Activated T-helper 17 cell treated with anti-CD3 and anti-CD28 coated beads, Interleukin-2, amount 50 U/mL, for 72 hours (primary cell): Measurements from ENCODE around the gene SUPT3H. TPM values are rescaled to one million over a fixed set of nuclear protein-coding genes. Genes with fewer than 3 reads are reported as not detected.
"Not testable (repeated sequence)": the region's sequence is repeated elsewhere in the genome, so short reads cannot be mapped to it uniquely, and the experiment has no call there.

ENCODE experiments used
- ATAC-seq: fragments of 150-1000 bp; cut with Tn5 transposase; replicated peaks from 2 replicates; pipeline ENCODE4 v1.10.0; 2021; ENCODE audit warnings: mild to moderate bottlenecking, moderate library complexity
- H3K27ac Mint-ChIP-seq: one replicate; pipeline ENCODE4 v1.8.0; 2022; ENCODE audit warnings: mixed read lengths
- H3K27me3 Mint-ChIP-seq: one replicate; pipeline ENCODE4 v1.8.0; 2022; ENCODE audit warnings: mixed read lengths
- H3K36me3 Mint-ChIP-seq: one replicate; pipeline ENCODE4 v1.8.0; 2022; ENCODE audit warnings: low read depth, mild to moderate bottlenecking, mixed read lengths
- H3K4me1 Mint-ChIP-seq: one replicate; pipeline ENCODE4 v1.8.0; 2022; ENCODE audit warnings: mixed read lengths
- H3K4me3 Mint-ChIP-seq: one replicate; pipeline ENCODE4 v1.8.0; 2022; ENCODE audit warnings: mild to moderate bottlenecking, mixed read lengths
- H3K9me3 Mint-ChIP-seq: one replicate; pipeline ENCODE4 v1.8.0; 2022; ENCODE audit warnings: mixed read lengths
- total RNA-seq, 2 donors: library from RNA; stranded (reverse); gene quantifications; one replicate each; pipeline ENCODE4 v1.2.3, GENCODE V29; 2022

SUPT3H gene
- total RNA-seq, 2 donors from 2014 or later: 12.1 to 20.0 TPM

DNA sequence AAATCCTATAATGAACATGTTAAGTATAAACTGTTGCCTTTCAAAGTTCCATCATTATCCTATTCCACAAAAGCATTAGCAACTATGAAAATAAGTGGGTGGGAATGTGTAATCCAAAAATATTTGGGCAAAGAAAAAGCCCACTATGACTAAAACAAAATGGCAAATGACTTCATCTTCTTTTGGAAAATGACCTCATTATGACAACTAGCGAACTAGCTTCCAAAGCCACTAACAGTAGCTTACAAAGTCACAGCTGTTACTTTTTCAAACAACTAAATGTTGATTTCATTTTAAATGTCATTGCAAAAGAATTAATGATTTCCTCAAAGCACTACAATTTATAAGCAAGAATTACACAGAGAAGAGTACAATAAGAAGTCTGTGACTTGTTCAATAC is 99.4 kb downstream of the SUPT3H start:
- Mint-ChIP-seq H3K27me3 (no peaks in the 10 kb centered on the region), H3K36me3 (peaks cover 6% of the 10 kb centered on the region), H3K9me3 (peaks cover 4% of the 10 kb centered on the region), H3K4me1 (peaks cover 6% of the 10 kb centered on the region), H3K27ac (no peak overlapping the region), H3K4me3 (no peak overlapping the region)
- ATAC-seq: no peak

GRCh38 chr6:45277741-45278140 is 100.0 kb downstream of the SUPT3H start:
- not testable (repeated sequence) for H3K27ac Mint-ChIP-seq, ATAC-seq, H3K4me1 Mint-ChIP-seq, H3K9me3 Mint-ChIP-seq, H3K27me3 Mint-ChIP-seq, H3K4me3 Mint-ChIP-seq
- H3K36me3 Mint-ChIP-seq: peaks cover 10% of the 10 kb centered on the region

GRCh38 chr6:45275358-45275757 is 102.4 kb downstream of the SUPT3H start:
- no peaks in the 10 kb centered on the region for H3K27me3 Mint-ChIP-seq
- peaks cover 7% of the 10 kb centered on the region for H3K9me3 Mint-ChIP-seq
- ATAC-seq: no peak
- no peak overlapping the region for H3K4me3 Mint-ChIP-seq
- peaks cover 5% of the 10 kb centered on the region for H3K4me1 Mint-ChIP-seq
- no peak overlapping the region for H3K27ac Mint-ChIP-seq
- H3K36me3 Mint-ChIP-seq: peaks cover 10% of the 10 kb centered on the region

DNA sequence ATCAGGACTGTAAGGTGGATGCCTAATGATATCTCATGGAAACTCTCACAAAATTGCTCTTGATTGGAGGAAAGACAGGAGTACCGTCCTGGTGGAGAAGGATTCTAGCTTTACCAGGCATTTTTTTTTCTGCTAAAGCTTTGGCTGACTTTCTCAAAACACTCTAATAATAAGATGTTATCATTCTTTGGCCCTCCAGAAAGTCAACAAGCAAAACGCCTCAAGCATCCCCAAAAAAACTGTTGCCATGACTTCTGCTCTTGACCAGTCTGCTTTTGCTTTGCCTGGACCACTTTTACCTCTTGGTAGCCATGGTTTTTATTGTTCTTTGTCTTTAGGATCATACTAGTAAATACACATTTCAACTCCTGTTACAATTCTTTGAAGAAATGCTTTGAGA is 105.1 kb downstream of the SUPT3H start:
- Mint-ChIP-seq H3K27me3 (no peaks in the 10 kb centered on the region), H3K4me3 (no peak overlapping the region), H3K27ac (no peak overlapping the region), H3K9me3 (peaks cover 4% of the 10 kb centered on the region), H3K4me1 (no peaks in the 10 kb centered on the region), H3K36me3 (peaks cover 10% of the 10 kb centered on the region)
- no peak for ATAC-seq

DNA sequence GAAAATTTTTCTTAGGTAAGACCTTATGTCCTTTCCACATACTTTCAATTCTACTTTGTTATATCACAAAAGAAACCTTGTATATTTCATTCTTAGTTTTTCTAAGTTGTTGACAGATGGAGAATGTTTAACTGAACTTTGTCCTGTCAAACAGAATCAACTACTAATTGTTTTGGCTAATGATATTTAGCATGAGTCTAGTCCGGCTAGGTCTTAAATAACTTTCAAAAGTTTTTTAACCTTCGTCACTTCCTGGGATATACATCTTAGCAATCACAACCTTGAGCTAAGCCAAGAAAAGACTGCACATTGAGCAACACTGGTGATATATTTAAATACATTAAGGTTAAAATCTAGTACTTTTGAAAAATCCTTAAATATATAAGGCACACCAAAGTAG is 112.5 kb downstream of the SUPT3H start:
- ATAC-seq: no peak
- Mint-ChIP-seq H3K9me3 (no peaks in the 10 kb centered on the region), H3K27ac (no peak overlapping the region), H3K4me1 (peaks cover 6% of the 10 kb centered on the region), H3K27me3 (no peaks in the 10 kb centered on the region), H3K36me3 (no peaks in the 10 kb centered on the region), H3K4me3 (no peak overlapping the region)

- peaks cover 6% of the 10 kb centered on the region for H3K4me1 Mint-ChIP-seq
- no peak overlapping the region for H3K4me3 Mint-ChIP-seq
- H3K36me3 Mint-ChIP-seq: no peaks in the 10 kb centered on the region
- ATAC-seq: no peak
- H3K9me3 Mint-ChIP-seq: no peaks in the 10 kb centered on the region
- H3K27me3 Mint-ChIP-seq: no peaks in the 10 kb centered on the region
- H3K27ac Mint-ChIP-seq: no peak overlapping the region
Observed at GRCh38 chr6:45260696-45261095, 117.0 kb downstream of the SUPT3H start.

- Mint-ChIP-seq H3K9me3 (no peaks in the 10 kb centered on the region), H3K4me3 (no peak overlapping the region)
- no peak for ATAC-seq
Observed at GRCh38 chr6:45256697-45257695, 120.7 kb downstream of the SUPT3H start.

GRCh38 chr6:45255434-45255833 is 122.3 kb downstream of the SUPT3H start:
- Mint-ChIP-seq H3K9me3 (no peaks in the 10 kb centered on the region), H3K27ac (no peak overlapping the region), H3K36me3 (no peaks in the 10 kb centered on the region), H3K4me1 (no peaks in the 10 kb centered on the region), H3K4me3 (no peak overlapping the region), H3K27me3 (no peaks in the 10 kb centered on the region)
- ATAC-seq: no peak

More at GRCh38 chr6:45256697-45257695, 120.7 kb downstream of the SUPT3H start:
- Mint-ChIP-seq H3K27me3 (no peaks in the 10 kb centered on the region), H3K27ac (no peak overlapping the region), H3K4me1 (peaks cover 6% of the 10 kb centered on the region), H3K36me3 (no peaks in the 10 kb centered on the region)

GRCh38 chr6:45254253-45254652 is 123.5 kb downstream of the SUPT3H start:
- Mint-ChIP-seq H3K27me3 (no peaks in the 10 kb centered on the region), H3K4me1 (peaks cover 6% of the 10 kb centered on the region), H3K9me3 (no peaks in the 10 kb centered on the region), H3K4me3 (no peak overlapping the region), H3K36me3 (peaks cover 6% of the 10 kb centered on the region), H3K27ac (no peak overlapping the region)
- ATAC-seq: no peak

GRCh38 chr6:45253453-45253852 is 124.3 kb downstream of the SUPT3H start:
- no peak for ATAC-seq
- Mint-ChIP-seq H3K4me1 (peaks cover 6% of the 10 kb centered on the region), H3K4me3 (no peak overlapping the region), H3K27me3 (no peaks in the 10 kb centered on the region), H3K27ac (no peak overlapping the region), H3K9me3 (no peaks in the 10 kb centered on the region), H3K36me3 (peaks cover 6% of the 10 kb centered on the region)

- H3K9me3 Mint-ChIP-seq: peaks cover 19% of the 10 kb centered on the region
- peaks cover 11% of the 10 kb centered on the region for H3K36me3 Mint-ChIP-seq
- H3K4me1 Mint-ChIP-seq: no peaks in the 10 kb centered on the region
- no peaks in the 10 kb centered on the region for H3K27me3 Mint-ChIP-seq
- no peak overlapping the region for H3K27ac Mint-ChIP-seq
- ATAC-seq: no peak
- H3K4me3 Mint-ChIP-seq: no peak overlapping the region
Observed at GRCh38 chr6:45231660-45232059, 146.1 kb downstream of the SUPT3H start.

- H3K36me3 Mint-ChIP-seq: peaks cover 11% of the 10 kb centered on the region
- no peak for ATAC-seq
- no peaks in the 10 kb centered on the region for H3K27me3 Mint-ChIP-seq
- H3K4me3 Mint-ChIP-seq: no peak overlapping the region
- H3K9me3 Mint-ChIP-seq: peaks cover 19% of the 10 kb centered on the region
- no peaks in the 10 kb centered on the region for H3K4me1 Mint-ChIP-seq
- no peak overlapping the region for H3K27ac Mint-ChIP-seq
Observed at GRCh38 chr6:45229416-45229815, 148.3 kb downstream of the SUPT3H start.

GRCh38 chr6:45226081-45226480 is 151.7 kb downstream of the SUPT3H start:
- H3K4me3 Mint-ChIP-seq: no peak overlapping the region
- H3K27me3 Mint-ChIP-seq: no peaks in the 10 kb centered on the region
- no peak for ATAC-seq
- H3K36me3 Mint-ChIP-seq: no peaks in the 10 kb centered on the region
- no peaks in the 10 kb centered on the region for H3K4me1 Mint-ChIP-seq
- no peak overlapping the region for H3K27ac Mint-ChIP-seq
- H3K9me3 Mint-ChIP-seq: peaks cover 3% of the 10 kb centered on the region

DNA sequence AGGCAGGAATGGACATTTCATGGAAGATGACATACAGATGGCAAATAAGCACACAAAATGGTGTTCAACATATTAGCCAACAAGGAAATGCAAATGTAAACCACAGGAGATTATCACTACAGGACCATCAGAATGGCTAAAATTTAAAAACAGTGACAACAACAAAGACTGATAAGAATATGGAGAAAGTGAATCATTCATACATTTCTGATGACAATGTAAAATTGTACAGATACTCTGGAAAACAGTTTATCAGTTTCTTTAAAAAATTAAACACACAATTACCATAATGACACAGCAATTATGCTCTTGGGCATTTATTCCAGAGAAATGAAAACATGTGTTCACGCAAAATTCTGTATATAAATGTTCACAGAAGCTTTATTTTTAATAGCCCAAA is 155.4 kb downstream of the SUPT3H start:
- H3K27ac Mint-ChIP-seq: no peak overlapping the region
- no peaks in the 10 kb centered on the region for H3K4me1 Mint-ChIP-seq
- no peak for ATAC-seq
- H3K36me3 Mint-ChIP-seq: no peaks in the 10 kb centered on the region
- no peaks in the 10 kb centered on the region for H3K9me3 Mint-ChIP-seq
- H3K4me3 Mint-ChIP-seq: no peak overlapping the region
- H3K27me3 Mint-ChIP-seq: no peaks in the 10 kb centered on the region

GRCh38 chr6:45215759-45216158 is 162.0 kb downstream of the SUPT3H start:
- Mint-ChIP-seq H3K27me3 (no peaks in the 10 kb centered on the region), H3K4me1 (peaks cover 5% of the 10 kb centered on the region), H3K4me3 (no peak overlapping the region), H3K27ac (no peak overlapping the region), H3K36me3 (no peaks in the 10 kb centered on the region), H3K9me3 (peaks cover 12% of the 10 kb centered on the region)
- no peak for ATAC-seq
